NOMO-1 treated with dmso at 0.1 percent for 144 hours (cell line): Measurements from ENCODE around the gene CAMK2A.

ENCODE experiments used
- DNase-seq: peaks from one replicate; lab custom pipeline; 2025; ENCODE audit not compliant: unreplicated experiment; lab: John Stamatoyannopoulos, UW

The CAMK2A gene

GRCh38 chr5:150279330-150280020 is 10.1 kb downstream of the CAMK2A start:
- no peak for DNase-seq

GRCh38 chr5:150278916-150279315 is 10.7 kb downstream of the CAMK2A start:
- no peak for DNase-seq

GRCh38 chr5:150278046-150278730 is 11.4 kb downstream of the CAMK2A start:
- DNase-seq = no peak

DNA sequence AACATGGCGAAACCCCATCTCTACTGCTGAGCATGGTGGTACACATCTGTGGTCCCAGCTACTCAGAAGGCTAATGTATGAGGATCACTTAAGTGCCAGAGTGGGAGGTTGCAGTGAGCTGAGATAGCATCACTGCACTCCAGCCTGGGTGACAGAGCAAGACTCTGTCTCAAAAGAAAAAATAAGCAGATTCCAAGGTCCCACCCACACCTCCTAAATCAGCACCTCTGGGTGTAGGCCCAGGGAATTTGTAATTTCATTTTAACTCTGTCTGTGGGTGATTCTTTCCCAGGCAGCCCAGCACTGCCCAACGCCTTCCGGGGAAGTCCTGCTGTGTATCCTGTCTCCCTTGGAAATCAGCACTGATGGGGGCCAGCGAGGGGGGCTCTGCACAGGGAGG is 12.5 kb downstream of the CAMK2A start:
- no peak for DNase-seq

DNA sequence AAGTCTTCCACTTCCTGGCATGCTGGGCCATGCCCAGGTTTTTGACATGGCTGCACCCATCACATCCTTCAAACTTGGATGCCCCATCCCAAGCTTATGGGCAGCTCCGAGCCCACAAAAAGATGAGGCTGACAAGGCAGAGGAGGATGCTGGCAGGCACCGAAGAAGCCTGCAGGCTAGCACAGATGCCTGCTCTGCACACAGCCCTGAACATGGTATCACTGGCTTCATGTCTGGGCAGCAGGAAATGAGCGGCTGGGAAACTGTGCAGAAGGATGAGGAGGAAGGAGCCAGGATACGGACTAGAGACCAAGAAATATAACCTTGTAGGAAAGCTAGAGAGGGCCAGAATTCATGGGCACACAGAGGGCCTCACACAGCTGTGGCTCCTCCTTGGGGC is 14.8 kb downstream of the CAMK2A start:
- DNase-seq = no peak

GRCh38 chr5:150272531-150272930 is 17.0 kb downstream of the CAMK2A start:
- DNase-seq = peak; percentile 15

DNA sequence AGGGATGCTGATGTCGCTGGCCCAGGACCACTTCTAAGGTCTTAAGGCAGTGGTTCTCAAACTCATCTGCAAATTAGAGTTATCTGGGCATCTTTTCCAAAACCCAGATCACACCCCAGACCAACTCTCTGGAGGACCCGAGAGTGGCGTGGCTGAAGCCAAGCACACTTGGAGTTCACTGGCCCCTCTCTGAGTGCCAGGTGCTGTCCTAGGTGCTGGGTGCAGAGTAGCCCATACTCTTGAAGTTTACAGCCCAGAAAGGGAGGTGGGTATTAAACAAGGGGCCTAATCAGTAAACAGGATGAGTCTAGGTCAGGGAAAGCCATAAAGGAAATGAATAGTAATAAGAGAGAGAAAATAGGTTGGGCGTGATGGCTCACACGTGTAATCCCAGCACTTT is 17.6 kb downstream of the CAMK2A start:
- DNase-seq = no peak

DNA sequence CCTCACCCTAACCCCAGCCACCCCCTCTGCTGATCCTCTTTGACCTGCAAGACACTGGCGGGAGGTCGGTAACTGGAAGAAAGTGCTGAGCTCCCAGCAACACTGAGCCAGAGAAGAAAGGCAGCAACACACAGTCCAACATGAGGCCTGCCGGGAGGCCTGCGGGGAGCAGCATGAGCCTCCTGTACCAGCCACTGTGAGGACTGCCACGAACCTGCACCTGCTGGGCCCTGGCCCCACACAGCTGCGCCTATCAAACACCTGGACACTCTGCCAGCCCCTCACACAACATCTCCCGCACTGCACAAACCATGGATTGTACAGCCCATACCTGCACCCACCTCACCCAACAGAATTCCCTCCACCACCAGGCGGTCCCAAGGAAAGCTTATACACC is 18.3 kb downstream of the CAMK2A start:
- no peak for DNase-seq

DNA sequence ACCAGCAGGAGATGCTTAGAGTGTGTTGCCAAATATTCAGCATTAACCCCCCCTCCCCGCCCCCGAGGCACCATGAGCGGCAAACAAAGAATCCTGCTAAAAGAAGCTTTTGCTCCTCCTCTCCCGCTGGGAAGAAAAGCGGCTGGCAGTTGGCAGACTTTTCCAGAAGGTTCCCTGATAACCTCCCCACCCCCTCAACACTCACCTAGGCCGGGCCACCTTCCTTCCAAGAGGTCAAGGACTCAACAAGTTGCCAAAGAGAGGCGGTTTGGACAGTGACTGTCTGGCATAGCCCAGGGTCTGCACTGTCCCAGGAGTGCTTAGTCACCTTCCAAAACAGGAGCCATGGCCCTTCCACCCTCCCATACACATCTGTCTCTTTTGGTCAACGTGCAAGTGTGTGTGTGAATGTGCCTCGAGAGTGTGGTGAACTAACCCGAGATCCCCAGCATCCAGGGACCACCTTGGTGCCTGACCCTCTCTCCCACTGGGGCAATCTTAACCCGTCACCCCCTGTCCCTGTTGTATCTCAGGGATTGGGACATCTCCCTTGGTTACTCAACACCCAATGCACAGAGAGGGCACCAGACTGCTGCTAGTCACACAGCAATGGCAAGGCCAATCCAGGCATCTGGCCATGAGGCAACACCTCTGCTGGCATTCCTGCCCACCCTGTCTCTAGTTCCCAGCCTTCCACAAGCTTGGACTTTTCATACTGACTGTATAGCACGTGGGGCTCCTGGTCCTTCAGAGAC is 18.9 kb downstream of the CAMK2A start:
- DNase-seq = no peak

DNA sequence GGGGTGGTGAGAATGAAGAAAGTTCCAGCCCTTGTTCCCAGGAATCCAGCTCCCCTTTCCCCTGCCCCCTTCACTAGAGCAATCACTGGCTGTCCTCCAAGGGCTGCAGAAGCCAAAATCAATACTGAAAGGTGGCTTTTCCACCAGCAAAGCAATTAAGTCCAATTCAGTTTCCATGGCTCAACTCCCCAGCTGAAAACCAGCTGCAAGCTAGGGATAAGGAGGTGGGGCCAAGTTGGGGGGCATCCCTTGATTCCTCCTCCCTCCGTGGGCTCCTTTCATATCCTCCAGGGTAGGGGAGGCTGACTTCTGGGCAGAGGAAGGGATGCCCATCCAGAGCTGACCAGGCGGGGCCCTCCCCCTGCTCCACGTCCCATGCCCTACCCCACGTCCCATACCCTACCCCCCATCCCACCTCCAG is 22.7 kb downstream of the CAMK2A start:
- DNase-seq = no peak

DNA sequence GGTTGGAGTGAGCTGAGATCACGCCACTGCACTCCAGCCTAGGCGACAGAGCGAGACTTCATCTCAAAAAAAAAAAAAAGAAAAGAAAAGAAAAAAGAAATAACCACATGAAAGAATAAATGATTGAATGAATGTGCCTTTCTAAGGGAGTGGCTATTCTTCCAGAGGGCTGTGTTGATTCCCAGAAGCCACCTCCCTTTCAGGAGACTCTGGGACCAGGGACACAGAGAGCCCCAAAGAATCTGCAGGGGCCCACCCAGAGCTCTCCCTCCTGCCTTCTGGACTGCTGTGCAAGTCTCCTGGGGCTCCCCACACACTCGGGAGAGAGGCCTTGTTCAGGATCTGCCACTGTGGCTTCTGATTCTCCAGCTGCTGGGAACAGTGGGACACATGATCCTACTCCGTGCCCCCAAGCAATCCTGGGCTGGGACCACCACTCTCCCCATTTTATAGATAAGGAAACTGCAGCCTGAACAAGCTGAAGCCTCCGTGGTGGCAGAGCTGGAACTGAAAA is 23.6 kb downstream of the CAMK2A start:
- DNase-seq = no peak

DNA sequence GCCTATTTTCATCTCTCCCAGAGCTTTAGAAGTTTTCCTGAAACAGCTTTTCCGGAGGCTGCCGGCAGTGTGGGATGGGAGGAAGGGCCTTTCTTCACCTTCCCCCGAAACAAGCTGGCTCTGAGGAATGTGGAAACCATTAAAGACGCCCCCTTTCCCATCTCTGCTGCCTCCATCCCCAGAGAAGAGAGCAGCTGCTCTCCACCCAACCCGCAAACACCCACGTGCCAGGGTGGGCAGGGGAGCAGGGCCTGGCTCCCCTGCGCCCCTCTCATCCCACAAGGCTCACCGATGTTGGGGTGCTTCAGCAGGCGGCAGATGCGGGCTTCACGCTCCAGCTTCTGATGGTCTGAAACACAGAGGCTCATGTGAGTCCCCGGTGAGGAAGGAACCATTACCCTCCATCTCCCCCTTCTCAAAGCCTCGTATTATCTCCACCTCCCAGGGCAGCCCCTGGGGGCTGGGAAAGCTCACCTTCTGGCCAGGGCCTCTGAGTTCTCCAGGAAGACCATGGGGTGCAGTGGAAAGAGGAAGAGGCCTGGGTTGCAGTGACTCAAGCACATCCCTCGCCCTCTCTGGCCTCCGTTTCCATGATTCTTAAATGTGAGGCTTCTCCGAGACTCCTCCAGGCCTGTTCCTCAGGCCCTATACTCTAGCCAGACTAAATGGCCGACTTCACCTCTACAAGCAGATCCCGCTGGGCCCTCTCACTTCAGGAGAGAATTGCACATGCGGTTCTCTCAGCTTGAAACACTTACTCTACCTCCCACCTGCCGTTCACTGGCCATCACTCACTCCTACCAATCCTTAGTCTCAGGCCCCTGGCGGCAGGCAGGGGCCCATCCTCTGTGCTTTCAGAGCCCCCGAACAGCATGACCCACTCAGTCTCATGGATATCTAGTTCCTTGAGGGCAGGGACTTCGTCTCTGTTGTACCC is 24.6 kb downstream of the CAMK2A start:
- DNase-seq = no peak

GRCh38 chr5:150263801-150264621 is 25.6 kb downstream of the CAMK2A start:
- DNase-seq = peak; percentile 52

DNA sequence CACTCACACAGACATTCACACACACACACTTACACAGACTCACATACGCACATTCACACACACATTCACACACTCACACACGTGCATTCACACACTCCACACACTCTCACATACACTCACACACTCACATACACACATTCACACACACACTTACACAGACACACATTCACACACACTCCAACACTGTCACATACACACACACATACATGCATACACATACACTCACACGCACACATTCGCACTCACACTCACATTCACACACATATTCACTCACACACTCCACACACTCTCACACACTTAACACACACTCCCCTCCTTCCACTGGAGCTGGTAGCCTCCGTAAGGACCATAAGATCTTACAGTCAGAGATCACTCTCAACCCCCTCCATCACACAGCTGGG is 26.2 kb downstream of the CAMK2A start:
- DNase-seq = no peak

DNA sequence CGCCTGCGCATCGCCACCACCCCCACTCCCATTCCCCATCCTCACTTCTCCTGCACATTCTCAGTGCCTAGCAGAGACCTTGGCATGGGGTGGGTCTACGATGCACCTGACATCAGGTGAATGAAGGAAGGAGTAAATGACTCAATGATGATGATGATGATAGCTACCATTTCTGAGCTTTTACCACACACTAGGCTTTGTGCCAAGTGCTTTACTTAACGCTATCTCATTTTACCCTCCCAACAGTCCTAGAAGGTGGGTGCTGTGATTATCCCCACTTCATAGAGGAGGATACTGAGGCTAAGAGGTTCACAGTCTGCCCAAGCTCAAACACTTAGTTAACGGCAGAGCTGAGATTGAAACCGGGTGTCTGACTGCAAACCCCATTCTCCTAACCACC is 27.1 kb downstream of the CAMK2A start:
- DNase-seq = no peak

GRCh38 chr5:150261231-150261630 is 28.3 kb downstream of the CAMK2A start:
- DNase-seq = no peak

DNA sequence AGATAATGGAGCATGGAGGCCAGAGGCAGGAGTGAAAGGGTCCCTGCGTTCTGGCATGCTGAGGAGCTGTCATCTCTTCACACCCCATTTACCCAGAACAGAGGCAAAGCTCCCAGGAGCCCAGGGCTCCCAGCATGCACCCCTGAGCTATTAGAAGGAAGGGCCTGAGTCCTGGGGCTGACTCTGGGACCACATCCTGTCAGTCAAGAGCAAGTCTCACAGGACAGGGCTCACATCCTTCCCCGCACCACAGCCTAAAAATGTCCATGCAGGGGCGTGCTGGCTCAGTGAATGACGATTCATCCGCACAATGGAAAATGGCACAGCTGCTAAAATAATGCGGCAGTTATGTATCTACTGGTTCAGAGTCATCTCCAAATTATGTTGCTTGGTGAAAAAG is 31.4 kb downstream of the CAMK2A start:
- DNase-seq = no peak

GRCh38 chr5:150257424-150257823 is 32.1 kb downstream of the CAMK2A start:
- no peak for DNase-seq

GRCh38 chr5:150256410-150257064 is 33.0 kb downstream of the CAMK2A start:
- DNase-seq = no peak
